Measurements from ENCODE around the gene NBEA.
"Not testable (repeated sequence)": the region's sequence is repeated elsewhere in the genome, so short reads cannot be mapped to it uniquely, and the experiment has no call there.

Gene NBEA

GRCh38 chr13:34951528-34951927 is 9.5 kb downstream of the NBEA start:
- no peak for DNase-seq

- no peak for DNase-seq
Observed at GRCh38 chr13:34959489-34959888, 17.4 kb downstream of the NBEA start.

GRCh38 chr13:34964558-34964957 is 22.5 kb downstream of the NBEA start:
- DNase-seq: no peak

- DNase-seq: no peak
Observed at GRCh38 chr13:34967851-34968562, 25.9 kb downstream of the NBEA start.

- not testable (repeated sequence) for DNase-seq
Observed at GRCh38 chr13:34969539-34969938, 27.5 kb downstream of the NBEA start.

GRCh38 chr13:34970961-34971360 is 28.9 kb downstream of the NBEA start:
- no peak for DNase-seq

GRCh38 chr13:34971473-34971872 is 29.4 kb downstream of the NBEA start:
- DNase-seq: no peak

GRCh38 chr13:34985199-34985598 is 43.1 kb downstream of the NBEA start:
- not testable (repeated sequence) for DNase-seq

GRCh38 chr13:34988330-34988791 is 46.3 kb downstream of the NBEA start:
- no peak for DNase-seq

GRCh38 chr13:34990399-34991214 is 48.5 kb downstream of the NBEA start:
- DNase-seq: no peak

- no peak for DNase-seq
Observed at GRCh38 chr13:34993470-34993869, 51.4 kb downstream of the NBEA start.

- DNase-seq: not testable (repeated sequence)
Observed at GRCh38 chr13:35003734-35004133, 61.7 kb downstream of the NBEA start.

GRCh38 chr13:35005051-35005450 is 63.0 kb downstream of the NBEA start:
- DNase-seq: no peak

GRCh38 chr13:35014606-35015213 is 72.6 kb downstream of the NBEA start:
- DNase-seq: no peak

GRCh38 chr13:35016362-35017112 is 74.5 kb downstream of the NBEA start:
- no peak for DNase-seq

GRCh38 chr13:35025314-35025713 is 83.2 kb downstream of the NBEA start:
- DNase-seq: no peak

- DNase-seq: no peak
Observed at GRCh38 chr13:35028338-35028867, 86.3 kb downstream of the NBEA start.

- DNase-seq: no peak
Observed at GRCh38 chr13:35039012-35039411, 96.9 kb downstream of the NBEA start.

GRCh38 chr13:35046587-35046986 is 104.5 kb downstream of the NBEA start:
- no peak for DNase-seq

- no peak for DNase-seq
Observed at GRCh38 chr13:35055705-35056104, 113.6 kb downstream of the NBEA start.

GRCh38 chr13:35057858-35058257 is 115.8 kb downstream of the NBEA start:
- DNase-seq: no peak

GRCh38 chr13:35058585-35058984 is 116.5 kb downstream of the NBEA start:
- not testable (repeated sequence) for DNase-seq

GRCh38 chr13:35086667-35087066 is 144.6 kb downstream of the NBEA start:
- DNase-seq: no peak

Data from NCI-H446 treated with DMSO at 0.1 percent for 48 hours (cell line).